GM12873 (cell line): ENCODE measurements around the gene CTBP2.

Source experiments
- TF ChIP-seq, protein P1 (sequence below): IDR thresholded peaks from 2 replicates; pipeline ENCODE4 v1.5.1; 2012; ENCODE audit warnings: low read depth, mild to moderate bottlenecking, moderate library complexity, low read length, control low read depth; ENCODE audit not compliant: insufficient read depth; ENCODE audit errors: missing control alignments

Gene CTBP2

DNA sequence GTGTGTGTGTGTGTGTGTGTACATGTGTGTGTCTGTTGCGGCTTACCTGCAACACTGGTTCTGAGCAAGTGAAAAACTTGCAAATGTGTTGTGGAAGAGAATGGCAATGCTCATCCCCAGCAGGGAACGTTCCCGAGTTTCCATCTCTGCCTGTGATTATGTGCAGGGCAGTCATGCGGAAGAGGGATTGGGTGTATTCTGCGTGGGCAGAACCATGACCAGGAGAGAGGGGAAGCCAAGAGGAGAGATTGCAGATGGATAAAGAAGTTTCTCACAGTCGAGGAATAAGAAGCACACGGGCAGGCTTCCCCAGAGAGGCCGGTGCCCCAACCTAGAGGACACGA lies 99.9 kb downstream of the CTBP2 start:
- TF ChIP-seq, protein P1, sequence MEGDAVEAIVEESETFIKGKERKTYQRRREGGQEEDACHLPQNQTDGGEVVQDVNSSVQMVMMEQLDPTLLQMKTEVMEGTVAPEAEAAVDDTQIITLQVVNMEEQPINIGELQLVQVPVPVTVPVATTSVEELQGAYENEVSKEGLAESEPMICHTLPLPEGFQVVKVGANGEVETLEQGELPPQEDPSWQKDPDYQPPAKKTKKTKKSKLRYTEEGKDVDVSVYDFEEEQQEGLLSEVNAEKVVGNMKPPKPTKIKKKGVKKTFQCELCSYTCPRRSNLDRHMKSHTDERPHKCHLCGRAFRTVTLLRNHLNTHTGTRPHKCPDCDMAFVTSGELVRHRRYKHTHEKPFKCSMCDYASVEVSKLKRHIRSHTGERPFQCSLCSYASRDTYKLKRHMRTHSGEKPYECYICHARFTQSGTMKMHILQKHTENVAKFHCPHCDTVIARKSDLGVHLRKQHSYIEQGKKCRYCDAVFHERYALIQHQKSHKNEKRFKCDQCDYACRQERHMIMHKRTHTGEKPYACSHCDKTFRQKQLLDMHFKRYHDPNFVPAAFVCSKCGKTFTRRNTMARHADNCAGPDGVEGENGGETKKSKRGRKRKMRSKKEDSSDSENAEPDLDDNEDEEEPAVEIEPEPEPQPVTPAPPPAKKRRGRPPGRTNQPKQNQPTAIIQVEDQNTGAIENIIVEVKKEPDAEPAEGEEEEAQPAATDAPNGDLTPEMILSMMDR = no peak

DNA sequence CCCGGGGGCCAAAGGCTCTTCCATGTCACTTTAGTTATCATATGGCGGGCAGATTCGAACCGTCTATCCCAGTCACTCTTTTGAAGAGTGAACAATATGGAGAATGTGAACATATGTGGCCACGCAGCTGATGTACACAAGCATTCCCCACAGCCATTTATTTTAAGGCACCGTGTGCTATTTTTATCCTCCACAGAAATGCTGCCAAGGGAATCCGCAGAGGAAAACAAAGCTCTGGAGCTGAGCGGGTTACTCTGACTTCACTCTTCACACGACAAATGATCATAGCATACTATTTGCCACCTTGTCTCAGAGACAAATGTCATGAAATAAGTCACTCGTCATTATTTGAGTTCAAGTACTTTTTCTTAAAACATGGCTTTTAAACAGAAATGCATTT lies 100.3 kb downstream of the CTBP2 start:
- TF ChIP-seq, protein P1 = no peak

DNA sequence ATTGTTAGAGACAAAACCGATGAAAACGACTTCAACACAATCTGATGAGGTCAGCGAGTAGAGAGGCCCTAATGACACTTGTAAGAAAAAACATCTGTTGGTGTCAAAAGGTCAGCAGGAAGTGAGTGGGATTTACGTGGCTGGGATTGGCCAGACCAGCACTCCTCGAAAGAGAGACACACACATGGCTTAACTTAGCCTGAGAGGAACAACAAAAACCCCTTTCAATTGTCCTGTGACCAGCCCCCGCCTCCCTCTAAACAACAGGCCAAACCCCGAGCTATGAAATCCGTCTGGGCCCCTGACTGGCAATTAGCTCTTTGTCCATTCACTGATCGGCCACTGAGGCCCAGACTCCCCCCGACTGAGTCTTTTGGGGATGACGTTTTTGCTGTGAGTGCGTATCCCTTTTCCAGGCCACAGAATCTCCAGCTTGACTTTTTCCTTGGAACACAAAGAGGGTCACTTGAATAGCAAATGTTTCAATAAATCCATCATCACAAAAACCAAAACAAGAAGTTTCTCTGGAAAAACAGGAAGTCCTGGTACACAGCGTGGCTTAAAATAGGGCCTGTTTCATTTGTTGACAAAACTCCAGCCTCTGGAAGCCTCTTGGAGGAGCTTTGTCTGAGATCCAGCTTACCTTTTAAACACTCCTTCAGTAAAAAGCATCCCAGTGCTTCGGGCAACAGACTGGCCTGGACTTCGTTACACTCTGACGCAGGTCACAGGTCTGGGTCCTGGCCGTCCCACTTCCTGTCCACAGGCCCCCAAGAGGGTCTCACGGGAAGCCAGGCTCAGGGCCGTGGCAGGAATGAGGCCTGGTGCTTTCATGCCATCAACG lies 103.0 kb downstream of the CTBP2 start:
- TF ChIP-seq, protein P1 = no peak

GRCh38 chr10:125056161-125057132 lies 103.9 kb downstream of the CTBP2 start:
- TF ChIP-seq, protein P1 = no peak

GRCh38 chr10:125055446-125055845 lies 104.9 kb downstream of the CTBP2 start:
- TF ChIP-seq, protein P1 = no peak

GRCh38 chr10:125054669-125055268 lies 105.6 kb downstream of the CTBP2 start:
- TF ChIP-seq, protein P1 = no peak

DNA sequence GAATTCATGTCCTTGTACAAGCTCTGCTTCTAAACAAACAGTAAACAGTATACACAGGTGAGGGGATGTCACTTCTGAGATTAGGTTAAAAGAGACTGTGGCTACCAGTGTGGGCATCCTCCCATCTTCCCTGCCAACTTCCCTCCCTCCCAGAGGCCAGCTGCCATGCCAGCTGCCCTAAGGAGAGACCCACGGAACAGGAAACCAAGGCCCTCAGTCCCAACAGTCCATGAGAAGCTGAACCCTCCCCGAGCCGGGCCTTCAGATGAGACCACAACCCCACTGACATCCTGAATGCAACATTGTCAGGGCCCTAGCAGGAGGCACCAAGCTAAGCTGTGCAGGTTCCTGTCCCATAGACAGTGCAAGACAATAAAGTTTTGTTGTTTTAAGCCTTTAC lies 106.1 kb downstream of the CTBP2 start:
- TF ChIP-seq, protein P1 = no peak
